ENCODE data around the gene SOX21.

DNA sequence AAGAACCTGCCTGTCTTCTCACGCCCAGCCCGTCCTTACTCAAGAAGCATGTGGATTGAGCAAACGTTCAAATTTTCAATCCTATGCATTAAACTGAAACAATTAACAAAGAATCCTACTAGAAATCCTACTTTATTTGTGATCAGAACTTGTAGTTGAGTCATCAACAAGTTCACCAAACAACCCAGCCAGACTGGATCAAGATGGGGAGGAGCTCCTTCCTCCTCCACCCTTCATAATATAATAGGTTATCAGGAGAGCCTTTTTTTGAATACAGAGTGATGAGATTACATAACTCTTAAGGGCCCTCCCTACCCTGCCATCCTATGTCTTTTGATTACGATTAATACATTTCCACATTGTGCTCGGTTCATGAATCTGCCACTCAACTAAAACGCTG, 32.7 kb downstream of the SOX21 start:
- TF ChIP-seq, protein P1, sequence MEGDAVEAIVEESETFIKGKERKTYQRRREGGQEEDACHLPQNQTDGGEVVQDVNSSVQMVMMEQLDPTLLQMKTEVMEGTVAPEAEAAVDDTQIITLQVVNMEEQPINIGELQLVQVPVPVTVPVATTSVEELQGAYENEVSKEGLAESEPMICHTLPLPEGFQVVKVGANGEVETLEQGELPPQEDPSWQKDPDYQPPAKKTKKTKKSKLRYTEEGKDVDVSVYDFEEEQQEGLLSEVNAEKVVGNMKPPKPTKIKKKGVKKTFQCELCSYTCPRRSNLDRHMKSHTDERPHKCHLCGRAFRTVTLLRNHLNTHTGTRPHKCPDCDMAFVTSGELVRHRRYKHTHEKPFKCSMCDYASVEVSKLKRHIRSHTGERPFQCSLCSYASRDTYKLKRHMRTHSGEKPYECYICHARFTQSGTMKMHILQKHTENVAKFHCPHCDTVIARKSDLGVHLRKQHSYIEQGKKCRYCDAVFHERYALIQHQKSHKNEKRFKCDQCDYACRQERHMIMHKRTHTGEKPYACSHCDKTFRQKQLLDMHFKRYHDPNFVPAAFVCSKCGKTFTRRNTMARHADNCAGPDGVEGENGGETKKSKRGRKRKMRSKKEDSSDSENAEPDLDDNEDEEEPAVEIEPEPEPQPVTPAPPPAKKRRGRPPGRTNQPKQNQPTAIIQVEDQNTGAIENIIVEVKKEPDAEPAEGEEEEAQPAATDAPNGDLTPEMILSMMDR (IDR thresholded peaks at IDR 0.05): no peak
- TF ChIP-seq POLR2A (IDR thresholded peaks at IDR 0.05) (no peak), EP300 (IDR thresholded peaks at IDR 0.05) (no peak)
